HEK293T (cell line): ENCODE results near the gene NETO1.

Source experiments
- CTCF ChIA-PET: fragments of 350-600 bp; formaldehyde crosslinking; extraction: SDS; loops from one replicate; lab custom pipeline; 2021; ENCODE audit warnings: antibody characterized with exemption, inconsistent platforms; lab: Yijun Ruan, JAX
- POLR2A ChIA-PET: fragments of 350-600 bp; formaldehyde crosslinking; extraction: SDS; loops from one replicate; lab custom pipeline; 2020; ENCODE audit warnings: antibody characterized with exemption, inconsistent platforms; lab: Yijun Ruan, JAX
- DNase-seq: peaks from one replicate; pipeline ENCODE4 v3.0.0; 2012; ENCODE audit warnings: mixed read lengths; ENCODE audit errors: extremely low spot score
- ARNT ChIP-seq: fragments of 450-650 bp; IDR thresholded peaks from 2 replicates; pipeline ENCODE4 v1.6.1; 2017; ENCODE audit warnings: mild to moderate bottlenecking
- BHLHE40 ChIP-seq: fragments of 450-650 bp; IDR thresholded peaks from 2 replicates; pipeline ENCODE4 v1.6.1; 2016; ENCODE audit warnings: mild to moderate bottlenecking, moderate library complexity, borderline replicate concordance
- CTBP1 ChIP-seq: fragments of 450-650 bp; IDR thresholded peaks from 2 replicates; pipeline ENCODE4 v1.6.1; 2016; ENCODE audit warnings: borderline replicate concordance
- ELF4 ChIP-seq: fragments of 450-650 bp; IDR thresholded peaks from 2 replicates; pipeline ENCODE4 v1.6.1; 2017; ENCODE audit warnings: antibody characterized with exemption
- FOXA1 ChIP-seq: fragments of 450-650 bp; IDR thresholded peaks from 2 replicates; pipeline ENCODE4 v1.6.1; 2016; ENCODE audit warnings: mild to moderate bottlenecking
- FOXK2 ChIP-seq: fragments of 450-650 bp; IDR thresholded peaks from 2 replicates; pipeline ENCODE4 v1.6.1; 2016; ENCODE audit warnings: mild to moderate bottlenecking
- FOXM1 ChIP-seq: fragments of 450-650 bp; IDR thresholded peaks from 2 replicates; pipeline ENCODE4 v1.6.1; 2017; ENCODE audit warnings: mild to moderate bottlenecking, borderline replicate concordance
- HDGF ChIP-seq: fragments of 450-650 bp; IDR thresholded peaks from 2 replicates; pipeline ENCODE4 v1.6.1; 2017; ENCODE audit warnings: antibody characterized with exemption, borderline replicate concordance
- L3MBTL2 ChIP-seq: fragments of 450-650 bp; conservative IDR thresholded peaks from 2 replicates; pipeline ENCODE4 v1.6.1; 2016; ENCODE audit warnings: mild to moderate bottlenecking
- LEF1 ChIP-seq: fragments of 450-650 bp; IDR thresholded peaks from 2 replicates; pipeline ENCODE4 v1.6.1; 2017; ENCODE audit warnings: mild to moderate bottlenecking, borderline replicate concordance
- NFRKB ChIP-seq: fragments of 450-650 bp; IDR thresholded peaks from 2 replicates; pipeline ENCODE4 v1.6.1; 2016; ENCODE audit warnings: mild to moderate bottlenecking, moderate library complexity
- PKNOX1 ChIP-seq: fragments of 450-650 bp; IDR thresholded peaks from 2 replicates; pipeline ENCODE4 v1.6.1; 2016
- SP1 ChIP-seq: fragments of 450-650 bp; IDR thresholded peaks from 2 replicates; pipeline ENCODE4 v1.6.1; 2017
- SUZ12 ChIP-seq: fragments of 450-650 bp; IDR thresholded peaks from 2 replicates; pipeline ENCODE4 v1.6.1; 2016; ENCODE audit warnings: mild to moderate bottlenecking
- TARDBP ChIP-seq: fragments of 450-650 bp; IDR thresholded peaks from 2 replicates; pipeline ENCODE4 v1.6.1; 2016
- ZNF384 ChIP-seq: fragments of 450-650 bp; IDR thresholded peaks from 2 replicates; pipeline ENCODE4 v1.6.1; 2016

Gene NETO1

GRCh38 chr18:72848503-72849237, 19.1 kb downstream of the NETO1 start:
- TF ChIP-seq TARDBP (no peak), ELF4 (no peak), L3MBTL2 (no peak), LEF1 (no peak), CTBP1 (no peak), SP1 (no peak), HDGF (no peak), FOXK2 (no peak), FOXM1 (no peak), SUZ12 (no peak)
- DNase-seq = no peak
- ChIA-PET CTCF (no interaction called here), POLR2A (no interaction called here)

GRCh38 chr18:72847771-72848170, 20.0 kb downstream of the NETO1 start:
- CTCF ChIA-PET = no interaction called here
- TF ChIP-seq FOXK2 (no peak), LEF1 (no peak), ELF4 (no peak), PKNOX1 (no peak), SUZ12 (no peak), ZNF384 (no peak), FOXA1 (no peak), HDGF (no peak), NFRKB (no peak), L3MBTL2 (no peak), CTBP1 (no peak), ARNT (no peak)
- no peak for DNase-seq
- POLR2A ChIA-PET = no interaction called here

- ChIA-PET POLR2A (no interaction called here), CTCF (no interaction called here)
- TF ChIP-seq FOXM1 (no peak), HDGF (no peak), BHLHE40 (no peak), CTBP1 (no peak), PKNOX1 (no peak), L3MBTL2 (no peak), LEF1 (no peak), SUZ12 (no peak), ELF4 (no peak), ARNT (no peak), FOXA1 (no peak), NFRKB (no peak), ZNF384 (no peak)
- no peak for DNase-seq
Observed at GRCh38 chr18:72846736-72847533, 20.9 kb downstream of the NETO1 start.

- TF ChIP-seq SUZ12 = no peak
- no peak for TF ChIP-seq BHLHE40
- no peak for TF ChIP-seq LEF1
- no peak for TF ChIP-seq PKNOX1
- TF ChIP-seq TARDBP = no peak
- TF ChIP-seq L3MBTL2 = no peak
- TF ChIP-seq ZNF384 = no peak
- no peak for TF ChIP-seq FOXM1
- TF ChIP-seq FOXA1 = no peak
- TF ChIP-seq SP1 = no peak
- no peak for TF ChIP-seq HDGF
- no peak for TF ChIP-seq NFRKB
- TF ChIP-seq ARNT = no peak
- no peak for TF ChIP-seq ELF4
- no peak for TF ChIP-seq FOXK2
- POLR2A ChIA-PET = no interaction called here
Observed at GRCh38 chr18:72843743-72844142, 24.0 kb downstream of the NETO1 start.

GRCh38 chr18:72840109-72840508, 27.7 kb downstream of the NETO1 start:
- TF ChIP-seq LEF1 (no peak), ELF4 (no peak), CTBP1 (no peak), TARDBP (no peak), SUZ12 (no peak), NFRKB (no peak), HDGF (no peak), SP1 (no peak), ARNT (no peak), FOXA1 (no peak), L3MBTL2 (no peak), PKNOX1 (no peak), BHLHE40 (no peak), ZNF384 (no peak), FOXM1 (no peak), FOXK2 (no peak)
- ChIA-PET POLR2A (no interaction called here), CTCF (no interaction called here)
- DNase-seq = no peak

More at GRCh38 chr18:72843743-72844142, 24.0 kb downstream of the NETO1 start:
- CTCF ChIA-PET = interaction anchor here (0.7 kb wide), 1 partner anchor 71 kb away, joined by 3 read pairs; no protein-coding TSS in a partner anchor
- no peak for DNase-seq
